Peyer's patch (tissue), 4 donors: ENCODE measurements around the gene SLC7A6. TPM values are rescaled to one million over a fixed set of nuclear protein-coding genes. Genes with fewer than 3 reads are reported as not detected.

Experiments
- DNase-seq, 3 donors: peaks; one replicate each; pipeline ENCODE4 v3.0.0-alpha.2; 2017 to 2019
- H3K27ac ChIP-seq, 4 donors: fragments of 200-600 bp; sonication (generic); one replicate each; pipeline ENCODE4 v1.5.1; 2016 to 2019
- H3K27me3 ChIP-seq, 2 donors: fragments of 200-600 bp; sonication (generic); one replicate each; pipeline ENCODE4 v1.5.1; 2019
- H3K36me3 ChIP-seq, 3 donors: fragments of 200-600 bp; sonication (generic); one replicate each; pipeline ENCODE4 v1.5.1; 2016 to 2019
- H3K4me1 ChIP-seq, 4 donors: fragments of 200-600 bp; sonication (generic); one replicate each; pipeline ENCODE4 v1.5.1; 2016 to 2019
- H3K4me3 ChIP-seq, 4 donors: fragments of 200-600 bp; sonication (generic); 1 replicate in 3 of 4; 2 replicates in 1 of 4; pipeline ENCODE4 v1.5.1; 2016 to 2019; ENCODE audit warnings: mild to moderate bottlenecking in 1 of 4
- H3K9me3 ChIP-seq, 4 donors: fragments of 200-600 bp; sonication (generic); one replicate each; pipeline ENCODE4 v1.5.1; 2016 to 2019; ENCODE audit warnings: mild to moderate bottlenecking in 1 of 4
- POLR2A ChIP-seq, 2 donors: fragments of 450-650 bp; IDR thresholded peaks; one replicate each; pipeline ENCODE4 v1.5.1; 2017; ENCODE audit warnings: antibody characterized with exemption in 2 of 2, mild to moderate bottlenecking in 2 of 2, moderate library complexity in 2 of 2
- total RNA-seq, 4 donors: library from RNA; depleted of rRNA; stranded (reverse); fragments of >200 nt; gene quantifications; one replicate each; pipeline ENCODE4 v1.1.0, GENCODE V29; 2016
- TF ChIP-seq, protein P1 (sequence below), 6 experiments: fragments of 450-650 bp in 4 of 6; fragments of 200-600 bp in 2 of 6; sonication (generic) in 1 of 6; IDR thresholded peaks; one replicate each; pipeline ENCODE4 v1.5.1; 2017 to 2019; ENCODE audit warnings: antibody characterized with exemption in 6 of 6, mild to moderate bottlenecking in 3 of 6, moderate library complexity in 1 of 6

SLC7A6 gene
- total RNA-seq, 4 donors from 2014 or later: 19.9 to 83.3 (median 46.4) TPM

DNA sequence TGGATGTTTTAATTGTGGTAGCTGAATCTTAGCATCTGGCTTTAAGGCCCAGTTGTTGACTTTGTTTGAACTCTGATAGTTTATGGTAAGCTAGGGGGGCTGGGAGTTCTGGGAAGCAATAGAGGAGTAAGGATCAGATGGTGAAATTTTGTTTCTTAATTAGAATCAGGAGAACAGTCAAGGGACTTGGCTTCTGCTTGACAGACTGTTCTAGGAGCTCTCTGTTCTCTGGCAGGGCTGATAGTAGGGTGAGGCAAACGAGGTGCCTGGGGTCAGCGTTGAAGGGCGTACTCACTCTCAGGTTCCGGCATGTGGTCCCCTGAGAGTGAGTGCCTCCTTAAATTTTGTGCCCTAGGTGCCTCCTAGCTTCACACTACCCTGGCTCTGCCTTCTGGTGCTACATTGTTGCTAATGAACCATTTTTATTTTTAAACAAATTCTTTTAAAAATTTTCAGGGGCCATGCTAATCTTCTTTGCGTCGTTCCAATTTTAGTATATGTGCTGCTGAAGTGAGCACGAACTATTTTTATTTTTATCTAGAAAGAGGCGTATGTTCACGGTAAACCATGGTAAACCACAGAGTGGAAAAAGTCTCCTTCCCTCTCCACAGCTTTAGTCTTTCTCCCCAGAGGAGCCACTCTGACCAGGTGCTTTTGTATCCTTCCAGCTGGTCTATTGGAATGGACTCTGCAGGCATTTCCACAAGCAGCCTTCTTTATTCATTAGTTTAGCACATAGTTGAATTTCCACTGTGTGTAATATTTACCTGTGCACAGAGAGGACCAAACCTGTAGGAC, 19.7 kb downstream of the SLC7A6 start:
- no peak for TF ChIP-seq POLR2A (IDR thresholded peaks at IDR 0.05)
- TF ChIP-seq, protein P1, sequence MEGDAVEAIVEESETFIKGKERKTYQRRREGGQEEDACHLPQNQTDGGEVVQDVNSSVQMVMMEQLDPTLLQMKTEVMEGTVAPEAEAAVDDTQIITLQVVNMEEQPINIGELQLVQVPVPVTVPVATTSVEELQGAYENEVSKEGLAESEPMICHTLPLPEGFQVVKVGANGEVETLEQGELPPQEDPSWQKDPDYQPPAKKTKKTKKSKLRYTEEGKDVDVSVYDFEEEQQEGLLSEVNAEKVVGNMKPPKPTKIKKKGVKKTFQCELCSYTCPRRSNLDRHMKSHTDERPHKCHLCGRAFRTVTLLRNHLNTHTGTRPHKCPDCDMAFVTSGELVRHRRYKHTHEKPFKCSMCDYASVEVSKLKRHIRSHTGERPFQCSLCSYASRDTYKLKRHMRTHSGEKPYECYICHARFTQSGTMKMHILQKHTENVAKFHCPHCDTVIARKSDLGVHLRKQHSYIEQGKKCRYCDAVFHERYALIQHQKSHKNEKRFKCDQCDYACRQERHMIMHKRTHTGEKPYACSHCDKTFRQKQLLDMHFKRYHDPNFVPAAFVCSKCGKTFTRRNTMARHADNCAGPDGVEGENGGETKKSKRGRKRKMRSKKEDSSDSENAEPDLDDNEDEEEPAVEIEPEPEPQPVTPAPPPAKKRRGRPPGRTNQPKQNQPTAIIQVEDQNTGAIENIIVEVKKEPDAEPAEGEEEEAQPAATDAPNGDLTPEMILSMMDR (IDR thresholded peaks at IDR 0.05): no peak
- Histone ChIP-seq H3K27ac (peak overlapping the region; percentile 26 to 79 (median 54)), H3K4me3 (peak overlapping the region in 1 of 4 donors; percentile 10), H3K36me3 (peaks cover 0 to 25% (median 0%) of the 10 kb centered on the region in 3 donors), H3K27me3 (no peaks in the 10 kb centered on the region), H3K4me1 (peaks cover 0 to 43% (median 34%) of the 10 kb centered on the region in 4 donors), H3K9me3 (no peaks in the 10 kb centered on the region)
- DNase-seq: peak in 2 of 3 donors; percentile 39 to 65

DNA sequence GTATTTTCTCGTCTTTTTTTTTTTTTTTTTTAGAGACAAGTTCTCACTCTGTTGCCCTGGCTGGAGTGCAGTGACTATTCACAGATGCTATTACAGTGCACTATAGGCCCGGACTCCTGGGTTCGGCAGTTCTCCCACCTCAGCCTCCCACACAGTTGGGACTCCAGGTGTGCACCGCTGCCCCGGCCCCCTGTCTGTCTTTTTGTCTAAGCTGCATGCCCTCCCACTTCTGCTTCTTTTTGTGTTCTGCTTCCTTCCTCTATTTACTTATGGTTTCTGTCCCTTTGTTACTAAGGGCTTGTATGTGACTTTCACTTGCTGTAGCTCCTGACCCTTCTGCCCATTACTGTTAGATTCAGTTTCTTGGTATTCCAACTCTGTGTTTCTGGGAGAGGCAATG, 20.5 kb downstream of the SLC7A6 start:
- Histone ChIP-seq H3K36me3 (peaks cover 0 to 25% (median 0%) of the 10 kb centered on the region in 3 donors), H3K4me1 (peaks cover 0 to 49% (median 34%) of the 10 kb centered on the region in 4 donors), H3K4me3 (peak overlapping the region in 1 of 4 donors; percentile 13), H3K27me3 (no peaks in the 10 kb centered on the region), H3K9me3 (no peaks in the 10 kb centered on the region), H3K27ac (peak overlapping the region; percentile 46 to 79 (median 61))
- no peak for TF ChIP-seq POLR2A (IDR thresholded peaks at IDR 0.05)
- TF ChIP-seq, protein P1 (IDR thresholded peaks at IDR 0.05): no peak
- peak in 2 of 3 donors; percentile 80 to 84 for DNase-seq

DNA sequence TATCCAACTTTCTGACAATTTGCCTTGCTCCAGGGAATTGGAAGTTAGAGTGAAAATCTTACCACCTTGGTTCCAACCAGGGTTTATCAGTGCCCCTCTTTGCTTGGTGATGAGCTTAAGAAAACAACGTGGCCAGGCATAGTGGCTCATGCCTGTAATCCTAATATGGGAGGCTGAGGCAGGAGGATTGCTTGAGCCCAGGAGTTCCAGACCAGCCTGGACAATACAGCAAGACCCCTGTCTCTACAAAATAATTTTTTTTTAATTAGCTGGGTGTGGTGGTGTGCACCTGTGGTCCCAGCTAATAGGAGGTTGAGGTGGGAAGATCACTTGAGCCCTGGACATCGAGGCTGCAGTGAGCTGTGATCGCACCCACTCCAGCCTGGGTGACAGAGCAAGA, 21.4 kb downstream of the SLC7A6 start:
- Histone ChIP-seq H3K4me3 (no peak overlapping the region), H3K27me3 (no peaks in the 10 kb centered on the region), H3K27ac (peak overlapping the region; percentile 46 to 79 (median 61)), H3K4me1 (peaks cover 0 to 49% (median 34%) of the 10 kb centered on the region in 4 donors), H3K36me3 (peaks cover 0 to 31% (median 0%) of the 10 kb centered on the region in 3 donors), H3K9me3 (no peaks in the 10 kb centered on the region)
- no peak for DNase-seq
- no peak for TF ChIP-seq POLR2A (IDR thresholded peaks at IDR 0.05)
- TF ChIP-seq, protein P1 (IDR thresholded peaks at IDR 0.05): no peak

DNA sequence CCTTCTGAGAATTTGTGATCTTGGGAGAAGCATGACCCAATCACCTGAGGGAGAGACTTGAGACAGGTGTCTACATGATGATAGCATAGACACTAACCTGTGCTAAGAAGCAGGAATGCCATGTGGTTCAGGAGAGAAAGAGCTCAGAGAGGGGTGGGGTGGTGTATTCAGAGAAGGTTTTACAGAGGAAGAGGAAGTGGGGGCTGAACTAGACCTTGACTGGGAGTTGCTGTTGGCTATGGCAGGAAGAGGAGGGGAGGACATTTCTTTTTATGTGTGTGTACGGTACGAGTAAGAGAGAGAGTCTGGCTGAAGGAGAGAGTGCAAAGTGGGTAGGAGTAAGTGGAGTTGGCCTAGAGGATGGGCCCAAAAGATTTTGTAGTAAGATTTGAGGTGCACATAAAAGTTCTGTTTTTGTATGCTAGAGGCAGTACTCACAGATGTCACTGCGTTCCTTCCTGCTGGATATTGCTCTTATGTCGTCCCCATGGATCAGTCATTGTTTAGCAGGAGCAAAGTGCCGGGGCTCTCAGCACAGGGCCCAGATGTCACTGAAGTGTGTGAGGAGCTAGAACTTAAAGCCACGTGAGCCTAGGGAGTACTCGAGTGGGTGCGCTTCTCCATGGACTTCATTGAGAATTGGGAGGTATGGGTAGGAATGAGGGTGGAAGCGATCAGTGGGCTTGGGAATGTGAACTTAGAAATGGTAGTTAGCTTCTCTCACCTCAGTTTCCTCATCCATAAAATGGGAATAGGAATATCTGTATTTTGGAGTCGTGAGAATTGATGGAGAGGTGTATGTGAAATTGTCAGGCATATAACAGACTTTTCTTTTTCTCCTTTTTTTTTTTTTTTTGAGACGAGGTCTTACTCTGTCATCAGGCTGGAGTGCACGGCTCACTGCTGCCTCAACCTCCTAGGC, 22.1 kb downstream of the SLC7A6 start:
- TF ChIP-seq, protein P1 (IDR thresholded peaks at IDR 0.05): no peak
- no peak for TF ChIP-seq POLR2A (IDR thresholded peaks at IDR 0.05)
- Histone ChIP-seq H3K36me3 (peaks cover 0 to 38% (median 0%) of the 10 kb centered on the region in 3 donors), H3K4me1 (peaks cover 0 to 49% (median 34%) of the 10 kb centered on the region in 4 donors), H3K27ac (peak overlapping the region; percentile 16 to 79 (median 54)), H3K9me3 (no peaks in the 10 kb centered on the region), H3K27me3 (no peaks in the 10 kb centered on the region), H3K4me3 (peak overlapping the region in 1 of 4 donors; percentile 10)
- DNase-seq: peak in 1 of 3 donors; percentile 51
